Activated CD4-positive, alpha-beta T cell treated with anti-CD3 and anti-CD28 coated beads, Interleukin-2, amount 10 ng/mL, durations not matched to agents 7 days and 5 days (primary cell): ENCODE measurements around the gene ADPGK. TPM values are rescaled to one million over a fixed set of nuclear protein-coding genes. Genes with fewer than 3 reads are reported as not detected.

Experiments
- total RNA-seq, 2 experiments: library from RNA; stranded (reverse); gene quantifications; one replicate each; pipeline ENCODE4 v1.2.3, GENCODE V29; 2021

Gene ADPGK
- total RNA-seq, 2 experiments from 2014 or later: 91.4 to 94.2 TPM

Other genes with a start within 250 kb of the ADPGK start
- not detected for gene GOLGA6B, start 129.1 kb downstream of the ADPGK start, total RNA-seq
- gene HIGD2B, start 97.6 kb downstream of the ADPGK start, total RNA-seq: not detected
- 10 to 100 TPM; 10.0 to 13.1 TPM for gene BBS4, start 97.6 kb downstream of the ADPGK start, total RNA-seq